H1 (cell line): ENCODE results near the gene SLC25A11. TPM values are rescaled to one million over a fixed set of nuclear protein-coding genes. Genes with fewer than 3 reads are reported as not detected.

ENCODE experiments used
- BACH1 ChIP-seq: IDR thresholded peaks from 2 replicates; pipeline ENCODE4 v1.6.1; 2012; ENCODE audit warnings: low read length, improper control_type of control experiment
- BCL11A ChIP-seq, 2 experiments: IDR thresholded peaks; one replicate each; pipeline ENCODE4 v1.6.1; 2011; ENCODE audit warnings: low read depth in 2 of 2, low read length in 2 of 2, mild to moderate bottlenecking in 2 of 2
- BRCA1 ChIP-seq: IDR thresholded peaks from 2 replicates; pipeline ENCODE4 v1.6.1; 2012; ENCODE audit warnings: low read depth, low read length, improper control_type of control experiment
- CREB1 ChIP-seq: IDR thresholded peaks from 2 replicates; pipeline ENCODE4 v1.6.1; 2012; ENCODE audit warnings: inconsistent platforms
- CTBP2 ChIP-seq: IDR thresholded peaks from 2 replicates; pipeline ENCODE4 v1.7.0; 2011; ENCODE audit warnings: borderline replicate concordance, mild to moderate bottlenecking, moderate library complexity, mixed read lengths, low read length; ENCODE audit not compliant: insufficient read depth, insufficient read length
- CTCF ChIP-seq, 3 experiments: IDR thresholded peaks; 1 replicate in 2 of 3; 2 replicates in 1 of 3; pipeline versions ENCODE4 v1.5.1 to v1.6.1; 2011; ENCODE audit warnings: low read length in 3 of 3, mild to moderate bottlenecking in 3 of 3, inconsistent platforms in 2 of 3, low read depth in 1 of 3, moderate library complexity in 1 of 3; ENCODE audit not compliant: insufficient read depth in 1 of 3; ENCODE audit errors: control extremely low read depth in 1 of 3
- EP300 ChIP-seq, 2 experiments: IDR thresholded peaks; 1 replicate in 1 of 2; 2 replicates in 1 of 2; pipeline ENCODE4 v1.6.1; 2011 to 2012; ENCODE audit warnings: low read depth in 2 of 2, low read length in 2 of 2, mild to moderate bottlenecking in 2 of 2, borderline replicate concordance in 1 of 2, inconsistent platforms in 1 of 2, moderate library complexity in 1 of 2
- FOSL1 ChIP-seq: IDR thresholded peaks from 2 replicates; pipeline ENCODE4 v1.6.1; 2011; ENCODE audit warnings: mild to moderate bottlenecking, low read depth, low read length, moderate library complexity; ENCODE audit not compliant: insufficient read depth
- HDAC2 ChIP-seq, 2 experiments: fragments of 300-600 bp in 1 of 2; sonication (generic) in 1 of 2; IDR thresholded peaks; 2 replicates each; pipeline ENCODE4 v1.6.1; 2011 to 2012; ENCODE audit warnings: low read depth in 2 of 2, low read length in 2 of 2, mild to moderate bottlenecking in 2 of 2, moderate library complexity in 2 of 2, borderline replicate concordance in 1 of 2, inconsistent platforms in 1 of 2
- JUND ChIP-seq: IDR thresholded peaks from 2 replicates; pipeline ENCODE4 v1.6.1; 2011; ENCODE audit warnings: mild to moderate bottlenecking, improper control_type of control experiment, low read length
- KDM1A ChIP-seq: fragments of 200-600, 300-600 bp; sonication (generic); IDR thresholded peaks from 2 replicates; pipeline ENCODE4 v1.7.1; 2016; ENCODE audit warnings: mild to moderate bottlenecking, low read length, borderline replicate concordance
- KDM5A ChIP-seq: fragments of 200-600 bp; IDR thresholded peaks from 2 replicates; pipeline ENCODE4 v1.7.1; 2012; ENCODE audit warnings: mild to moderate bottlenecking, low read length, inconsistent platforms, mixed read lengths
- PHF8 ChIP-seq: fragments of 200-600 bp; sonication (generic); conservative IDR thresholded peaks from 2 replicates; pipeline ENCODE4 v1.7.1; 2012; ENCODE audit warnings: low read depth, mild to moderate bottlenecking, inconsistent platforms, low read length, moderate library complexity
- RFX5 ChIP-seq: IDR thresholded peaks from 2 replicates; pipeline ENCODE4 v1.6.1; 2011; ENCODE audit warnings: low read depth, low read length, improper control_type of control experiment, borderline replicate concordance
- SIRT6 ChIP-seq: IDR thresholded peaks from one replicate; pipeline ENCODE4 v1.7.1; 2012; ENCODE audit warnings: low read length, inconsistent platforms
- SP1 ChIP-seq: IDR thresholded peaks from 2 replicates; pipeline ENCODE4 v1.6.1; 2011; ENCODE audit warnings: low read depth, low read length
- SP4 ChIP-seq: IDR thresholded peaks from 2 replicates; pipeline ENCODE4 v1.6.1; 2012; ENCODE audit warnings: low read length, inconsistent platforms
- SUZ12 ChIP-seq: fragments of 200-600 bp; sonication (generic); IDR thresholded peaks from 2 replicates; pipeline ENCODE4 v1.6.1; 2012; ENCODE audit warnings: mild to moderate bottlenecking, inconsistent platforms, low read length, moderate library complexity, mixed read lengths
- TBP ChIP-seq: IDR thresholded peaks from 2 replicates; pipeline ENCODE4 v1.6.1; 2011; ENCODE audit warnings: low read depth, low read length, improper control_type of control experiment
- TCF12 ChIP-seq: IDR thresholded peaks from 2 replicates; pipeline ENCODE4 v1.6.1; 2011; ENCODE audit warnings: low read depth, mild to moderate bottlenecking, low read length
- TEAD4 ChIP-seq: IDR thresholded peaks from 2 replicates; pipeline ENCODE4 v1.6.1; 2012; ENCODE audit warnings: low read depth, low read length, inconsistent platforms, mixed read lengths
- YY1 ChIP-seq: IDR thresholded peaks from 2 replicates; pipeline ENCODE4 v1.6.1; 2011; ENCODE audit warnings: low read depth, mild to moderate bottlenecking, low read length
- polyA plus RNA-seq, 7 experiments: library from polyadenylated mRNA; depleted of rRNA in 3 of 7; stranded (reverse) in 5 of 7; unstranded in 2 of 7; fragments of >200 nt in 5 of 7; fragments of 200-250 nt in 2 of 7; gene quantifications; 1 replicate in 5 of 7; 2 replicates in 1 of 7; 4 replicates in 1 of 7; pipeline versions ENCODE4 v1.2.1 to v1.2.3, GENCODE V29; 2011 to 2013; ENCODE audit warnings: missing spikeins in 2 of 7, mixed read lengths in 2 of 7
- total RNA-seq: library from RNA; stranded (reverse); fragmentation: NEBNext Ultra II Directional; extraction: Animal tissue kit (Norgen Biotek cat#: 25700); gene quantifications from 2 replicates; pipeline ENCODE4 v1.2.1, GENCODE V29; 2021

SLC25A11 gene
- total and polyA plus RNA-seq, 2 of the 8 experiments (the other 6 are each of a cell fraction or from before 2014, with no cell fraction given): 55.9 to 97.0 TPM

- peak; percentile 63; the same call in 1 of the 2 replicates for TF ChIP-seq PHF8
- TF ChIP-seq SUZ12: no peak
- no peak for TF ChIP-seq KDM5A
- peak; percentile 84 for TF ChIP-seq CREB1
- TF ChIP-seq FOSL1: no peak
- no peak for TF ChIP-seq TEAD4
- no peak for TF ChIP-seq BRCA1
- TF ChIP-seq SIRT6: no peak
- TF ChIP-seq BCL11A (IDR thresholded peaks at IDR 0.05; ENCODE audit: low read depth in 2 of 2, low read length in 2 of 2): no peak
- peak in 1 of 2 experiments; percentile 29; a peak in 1 of 3 replicates for TF ChIP-seq EP300 (IDR thresholded peaks at IDR 0.05; ENCODE audit: borderline replicate concordance in 1 of 2, low read depth in 2 of 2, low read length in 2 of 2)
- peak; percentile 41; the same call in 1 of the 2 replicates for TF ChIP-seq KDM1A
- TF ChIP-seq TBP: no peak; the same call in 1 of the 2 replicates
- no peak for TF ChIP-seq SP4
- TF ChIP-seq SP1: no peak; the same call in 1 of the 2 replicates
- TF ChIP-seq TCF12: 0 out of 2 replicates have a peak, but pooled peaks have one; percentile 73
- TF ChIP-seq HDAC2 (IDR thresholded peaks at IDR 0.05; ENCODE audit: borderline replicate concordance in 1 of 2, low read depth in 2 of 2, low read length in 2 of 2): peak in 1 of 2 experiments; percentile 93; a peak in 1 of 4 replicates
- no peak for TF ChIP-seq JUND
- TF ChIP-seq CTCF (IDR thresholded peaks at IDR 0.05; ENCODE audit: control extremely low read depth in 1 of 3, insufficient read depth in 1 of 3, low read depth in 1 of 3, low read length in 3 of 3): peak; percentile 40 to 52 (median 47)
- no peak; the same call in 1 of the 2 replicates for TF ChIP-seq BACH1
- no peak for TF ChIP-seq CTBP2
- peak; percentile 75 for TF ChIP-seq YY1
- TF ChIP-seq RFX5: no peak
These were observed 47.3 kb upstream of the SLC25A11 start, which contains the start of gene CAMTA2 (continued) for GRCh38 chr17:4986951-4987766.
